ENCODE measurements around the gene NUP88.

NUP88 gene

GRCh38 chr17:5355421-5356129, 63.9 kb downstream of the NUP88 start:
- no peak for DNase-seq (ENCODE audit: low read depth, low spot score)

- no peak for DNase-seq (ENCODE audit: low read depth, low spot score)
Observed at GRCh38 chr17:5354886-5355415, 64.5 kb downstream of the NUP88 start.

DNA sequence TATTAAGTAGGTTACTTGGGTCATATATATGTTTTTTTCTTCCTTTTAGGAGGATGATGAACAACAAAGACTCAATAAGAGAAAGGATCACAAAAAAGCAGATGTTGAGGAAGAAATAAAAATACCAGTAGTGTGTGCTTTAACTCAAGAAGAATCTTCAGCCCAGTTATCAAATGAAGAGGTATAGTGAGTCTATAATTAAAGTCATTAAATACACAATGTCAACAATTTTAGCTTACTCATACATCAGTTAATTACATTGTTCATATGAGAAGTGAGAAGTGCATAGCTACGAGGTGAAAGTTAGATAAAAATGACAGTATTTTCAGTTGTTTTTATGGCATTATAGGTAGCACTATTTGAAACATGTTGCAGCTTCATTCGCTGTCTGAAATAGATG, 65.2 kb downstream of the NUP88 start:
- no peak for DNase-seq (ENCODE audit: low read depth, low spot score)

GRCh38 chr17:5352681-5353289, 66.7 kb downstream of the NUP88 start:
- no peak for DNase-seq (ENCODE audit: low read depth, low spot score)

GRCh38 chr17:5344914-5345313, 74.5 kb downstream of the NUP88 start:
- no peak for DNase-seq (ENCODE audit: low read depth, low spot score)

All from smooth muscle cell of the brain vasculature (primary cell).